Stomach (tissue), 4 donors: ENCODE results near the gene ATF5.

ENCODE experiments used
- CTCF ChIP-seq, 7 experiments: fragments of 450-650 bp in 4 of 7; fragments of 200-600 bp in 3 of 7; sonication (generic) in 3 of 7; IDR thresholded peaks; one replicate each; pipeline ENCODE4 v1.5.1; 2016 to 2019; ENCODE audit warnings: antibody characterized with exemption in 7 of 7, control low read depth in 2 of 7, mild to moderate bottlenecking in 1 of 7
- POLR2A ChIP-seq, 4 donors: fragments of 450-650 bp; IDR thresholded peaks; one replicate each; pipeline ENCODE4 v1.6.1; 2016; ENCODE audit warnings: antibody characterized with exemption in 4 of 4, control low read depth in 2 of 4, mild to moderate bottlenecking in 1 of 4, moderate library complexity in 1 of 4
- POLR2AphosphoS5 ChIP-seq, 3 donors: sonication (generic); formaldehyde crosslinking; IDR thresholded peaks; one replicate each; pipeline ENCODE4 v1.6.1; 2016; ENCODE audit warnings: antibody characterized with exemption in 3 of 3

- TF ChIP-seq CTCF (IDR thresholded peaks at IDR 0.05): no peak
- TF ChIP-seq POLR2A (IDR thresholded peaks at IDR 0.05): no peak
- no peak for TF ChIP-seq POLR2AphosphoS5 (IDR thresholded peaks at IDR 0.05)
Measured at GRCh38 chr19:49940482-49940791, 11.4 kb downstream of the ATF5 start.
